Stimulated activated CD4-positive, alpha-beta T cell treated with anti-CD3 and anti-CD28 coated beads, Interleukin-15, amount 100 ng/mL, for 48 hours (primary cell): ENCODE data around the gene IGSF23.
"Not testable (repeated sequence)": the region's sequence is repeated elsewhere in the genome, so short reads cannot be mapped to it uniquely, and the experiment has no call there.

Source experiments
- DNase-seq, 2 donors: peaks; one replicate each; pipeline ENCODE4 v3.0.0-alpha.2; 2020; ENCODE audit warnings: low read depth in 2 of 2

The IGSF23 gene

GRCh38 chr19:44587963-44588770 is 25.2 kb upstream of the IGSF23 start:
- DNase-seq: peak in 1 of 2 donors; percentile 49

GRCh38 chr19:44588771-44589112 is 24.6 kb upstream of the IGSF23 start:
- DNase-seq: no peak

- DNase-seq: no peak
Measured at GRCh38 chr19:44590245-44591059, 22.9 kb upstream of the IGSF23 start.

GRCh38 chr19:44591340-44591993 is 21.9 kb upstream of the IGSF23 start:
- not testable (repeated sequence) for DNase-seq

- DNase-seq: no peak
Measured at GRCh38 chr19:44592451-44592890, 20.9 kb upstream of the IGSF23 start.

- no peak for DNase-seq
Measured at GRCh38 chr19:44593294-44593693, 20.1 kb upstream of the IGSF23 start.

GRCh38 chr19:44593866-44594266 is 19.5 kb upstream of the IGSF23 start:
- DNase-seq: not testable (repeated sequence)

GRCh38 chr19:44596428-44597130 is 16.8 kb upstream of the IGSF23 start:
- DNase-seq: no peak

GRCh38 chr19:44597131-44597491 is 16.3 kb upstream of the IGSF23 start:
- DNase-seq: no peak

- DNase-seq: no peak
Measured at GRCh38 chr19:44598355-44598754, 15.0 kb upstream of the IGSF23 start.

- no peak for DNase-seq
Measured at GRCh38 chr19:44598880-44599279, 14.5 kb upstream of the IGSF23 start.

- DNase-seq: no peak
Measured at GRCh38 chr19:44600466-44600865, 12.9 kb upstream of the IGSF23 start.

- DNase-seq: no peak
Measured at GRCh38 chr19:44602081-44602480, 11.3 kb upstream of the IGSF23 start.

- no peak for DNase-seq
Measured at GRCh38 chr19:44603201-44603945, 10.0 kb upstream of the IGSF23 start.

- DNase-seq: no peak
Measured at GRCh38 chr19:44604241-44604640, 9.1 kb upstream of the IGSF23 start.

GRCh38 chr19:44605547-44605946 is 7.8 kb upstream of the IGSF23 start:
- no peak for DNase-seq

GRCh38 chr19:44607049-44607448 is 6.3 kb upstream of the IGSF23 start:
- DNase-seq: no peak

- DNase-seq: no peak
Measured at GRCh38 chr19:44607917-44608316, 5.4 kb upstream of the IGSF23 start.

GRCh38 chr19:44608391-44608821 is 5.0 kb upstream of the IGSF23 start:
- DNase-seq: no peak

- DNase-seq: no peak
Measured at GRCh38 chr19:44609219-44609618, 4.1 kb upstream of the IGSF23 start.

GRCh38 chr19:44610497-44610896 is 2.9 kb upstream of the IGSF23 start:
- not testable (repeated sequence) for DNase-seq
